ENCODE data around the gene DIS3L2.

DNA sequence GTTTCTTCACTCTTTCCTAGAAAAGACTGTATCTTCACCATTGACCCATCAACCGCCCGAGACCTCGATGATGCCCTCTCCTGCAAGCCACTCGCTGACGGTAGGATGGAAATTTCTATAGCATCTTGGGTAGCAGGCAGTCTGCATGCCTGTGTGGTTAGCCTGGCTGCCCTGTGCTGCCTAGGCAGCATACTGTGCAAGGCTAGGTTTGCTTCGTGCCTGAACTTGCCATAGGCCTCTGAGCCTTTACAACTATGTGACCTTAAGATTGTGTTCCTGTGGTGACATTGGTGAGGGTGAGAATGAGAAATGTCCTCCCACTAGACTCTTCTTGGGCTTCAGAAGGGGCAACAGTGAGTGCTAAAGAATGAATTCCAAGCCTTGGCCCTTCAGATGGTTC, 248.8 kb downstream of the DIS3L2 start:
- TF ChIP-seq CTCF (conservative IDR thresholded peaks at IDR 0.05; ENCODE audit: low read length) (no peak), EZH2phosphoT487 (IDR thresholded peaks at IDR 0.05; ENCODE audit: borderline replicate concordance, low read depth, low read length) (no peak)

Data from OCI-LY7 (cell line).